Activated CD8-positive, alpha-beta memory T cell treated with anti-CD3 and anti-CD28 coated beads for 36 hours (primary cell): ENCODE data around the gene USF3. TPM values are rescaled to one million over a fixed set of nuclear protein-coding genes. Genes with fewer than 3 reads are reported as not detected.

Source experiments
- CTCF ChIA-PET: fragments of 350-600 bp; sonication (Branson Sonifier 250); formaldehyde crosslinking; loops from one replicate; lab custom pipeline; 2021; ENCODE audit warnings: antibody characterized with exemption; lab: Charles Lee
- POLR2A ChIA-PET: fragments of 350-600 bp; sonication (Branson Sonifier 250); formaldehyde crosslinking; loops from one replicate; lab custom pipeline; 2021; ENCODE audit warnings: antibody characterized with exemption; lab: Charles Lee
- total RNA-seq, 2 experiments: library from RNA; stranded (reverse); gene quantifications; one replicate each; pipeline ENCODE4 v1.2.3, GENCODE V29; 2021

The USF3 gene
- total RNA-seq, result 10 to 100 TPM; 12.4 to 12.6 TPM

DNA sequence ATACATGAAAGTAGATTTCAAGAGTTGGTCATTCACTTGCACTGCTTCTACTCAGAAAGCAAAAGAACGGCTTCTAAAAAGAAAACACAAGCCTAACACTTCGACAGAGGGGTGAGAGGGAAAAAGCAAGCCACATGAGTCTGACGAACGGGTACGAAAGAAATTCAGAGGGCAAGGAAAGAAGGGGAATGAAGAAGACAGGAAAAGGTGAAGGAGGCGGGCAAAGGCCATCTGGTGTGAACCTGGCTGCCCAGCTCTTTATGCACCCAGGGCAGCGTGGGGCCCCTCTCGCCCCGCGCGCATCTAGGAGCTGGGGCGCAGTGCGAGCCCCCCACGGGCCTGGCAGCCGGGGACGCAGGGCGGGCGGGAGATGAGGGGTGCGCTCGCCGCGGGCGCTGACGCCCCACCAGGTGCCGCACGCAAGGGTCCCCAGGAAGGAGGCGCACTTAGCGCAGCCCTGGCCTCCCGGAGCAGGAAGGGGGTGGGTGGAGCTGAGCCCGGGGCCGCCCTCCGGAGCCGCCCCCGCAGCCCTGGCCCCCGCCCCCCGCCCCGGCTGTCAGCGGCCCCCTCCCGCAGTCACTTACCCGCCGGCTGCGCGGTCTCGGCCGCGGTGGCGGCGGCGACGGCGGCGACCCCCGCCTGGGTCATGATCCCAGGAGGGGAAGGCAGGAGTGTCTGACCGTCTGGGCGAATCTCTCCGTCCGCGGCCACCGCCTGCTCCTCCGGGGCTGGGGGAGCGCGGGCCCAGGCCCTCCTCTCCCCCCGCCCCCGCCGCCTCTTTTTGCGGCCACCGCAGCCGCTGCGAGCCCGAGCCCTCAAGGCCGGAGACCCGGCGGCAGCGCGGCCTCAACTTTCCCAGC, at the start of gene USF3:
Gene USF3, minus strand, starts transcription at position 857 of the 860 bp plus-strand sequence. CDS start 21,764 bp downstream, outside the sequence.
- CTCF ChIA-PET, result interaction anchor here (1.2 to 1.6 kb wide), 2 partner anchors 17 to 50 kb away, joined by 3 to 4 read pairs; partner anchors contain the start of gene NAA50
- POLR2A ChIA-PET, result interaction anchor here (0.8 to 2.6 kb wide), 4 partner anchors 22 to 181 kb away, joined by 3 to 12 read pairs (median 4); partner anchors contain the start of genes ATP6V1A and SPICE1

- ChIA-PET CTCF (interaction anchor here (0.6 to 1.8 kb wide), 6 partner anchors 9 to 1916 kb away, joined by 3 to 7 read pairs (median 3); partner anchors contain the start of gene USF3), POLR2A (interaction anchor here (1.6 kb wide), 1 partner anchor 50 kb away, joined by 12 read pairs; the partner anchor contains the start of gene USF3)
Measured at GRCh38 chr3:113745756-113746547, 49.5 kb upstream of the USF3 start, which contains the start of gene NAA50. NAA50 (minus strand) TSS chr3:113746249; CDS start chr3:113745949, 300 bp downstream.

- CTCF ChIA-PET, result interaction anchor here (0.7 to 1.3 kb wide), 5 partner anchors 9 to 230 kb away, joined by 3 read pairs; no protein-coding TSS in a partner anchor
- POLR2A ChIA-PET, result interaction anchor here (0.8 to 1.0 kb wide), 2 partner anchors 9 to 49 kb away, joined by 4 to 5 read pairs; partner anchors contain the start of gene USF3
Measured at GRCh38 chr3:113744941-113745755, 48.7 kb upstream of the USF3 start.

- ChIA-PET POLR2A (no interaction called here), CTCF (no interaction called here)
Measured at GRCh38 chr3:113743006-113743630, 46.7 kb upstream of the USF3 start.

- ChIA-PET CTCF (interaction anchor here (1.0 kb wide), 1 partner anchor 97 kb away, joined by 6 read pairs; the partner anchor contains the start of gene GRAMD1C), POLR2A (no interaction called here)
Measured at GRCh38 chr3:113741620-113742019, 45.2 kb upstream of the USF3 start.

DNA sequence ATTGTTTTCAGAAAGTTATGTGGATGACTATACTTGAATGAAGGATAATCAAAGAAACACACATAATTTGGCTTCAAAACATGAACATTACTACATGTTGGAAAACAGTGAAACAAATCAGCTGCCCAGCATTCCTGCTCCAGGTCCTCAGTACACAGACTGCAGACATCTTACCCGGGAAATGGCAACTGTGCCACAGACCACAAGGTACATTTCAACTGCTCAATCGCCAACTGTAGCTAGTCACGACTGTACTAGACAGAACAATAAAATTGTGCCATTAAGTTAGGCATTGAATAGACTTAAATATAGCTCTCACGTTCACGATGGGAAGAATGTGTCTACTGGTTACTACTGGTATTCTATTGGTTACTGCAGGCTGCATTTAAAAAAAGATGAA, 44.6 kb upstream of the USF3 start:
- CTCF ChIA-PET, result interaction anchor here (1.0 kb wide), 1 partner anchor 97 kb away, joined by 6 read pairs; the partner anchor contains the start of gene GRAMD1C
- POLR2A ChIA-PET, result no interaction called here

- ChIA-PET CTCF (interaction anchor here (0.6 to 2.0 kb wide), 7 partner anchors 9 to 108 kb away, joined by 3 to 8 read pairs (median 4); partner anchors contain the start of genes ATP6V1A and NAA50), POLR2A (interaction anchor here (0.6 to 1.4 kb wide), 2 partner anchors 8 to 181 kb away, joined by 4 to 7 read pairs; no protein-coding TSS in a partner anchor)
Measured at GRCh38 chr3:113736548-113737089, 40.2 kb upstream of the USF3 start.

DNA sequence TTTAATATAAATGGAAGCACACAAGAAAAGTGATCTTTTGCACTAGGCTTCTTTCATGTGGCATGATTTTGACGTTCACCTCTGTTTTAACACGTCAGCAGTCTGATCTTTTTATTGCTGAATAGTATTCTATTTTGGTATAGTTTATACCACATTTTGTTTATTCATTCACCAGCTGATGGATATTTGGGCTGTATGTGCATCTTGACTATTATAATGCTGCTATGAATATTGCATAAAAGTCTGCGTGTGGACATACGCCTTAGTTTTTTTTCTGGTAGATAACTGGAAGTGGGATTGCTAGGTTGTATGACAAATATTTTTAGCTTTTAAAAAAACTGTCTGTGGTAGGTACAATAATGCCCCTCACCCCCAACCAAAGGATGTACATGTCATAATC, 35.3 kb upstream of the USF3 start:
- POLR2A ChIA-PET, result no interaction called here
- CTCF ChIA-PET, result no interaction called here

GRCh38 chr3:113730550-113730949, 34.1 kb upstream of the USF3 start:
- ChIA-PET CTCF (interaction anchor here (0.6 kb wide), 1 partner anchor 15 kb away, joined by 3 read pairs; no protein-coding TSS in a partner anchor), POLR2A (no interaction called here)

GRCh38 chr3:113728661-113729060, 32.2 kb upstream of the USF3 start:
- CTCF ChIA-PET, result no interaction called here
- POLR2A ChIA-PET, result no interaction called here

DNA sequence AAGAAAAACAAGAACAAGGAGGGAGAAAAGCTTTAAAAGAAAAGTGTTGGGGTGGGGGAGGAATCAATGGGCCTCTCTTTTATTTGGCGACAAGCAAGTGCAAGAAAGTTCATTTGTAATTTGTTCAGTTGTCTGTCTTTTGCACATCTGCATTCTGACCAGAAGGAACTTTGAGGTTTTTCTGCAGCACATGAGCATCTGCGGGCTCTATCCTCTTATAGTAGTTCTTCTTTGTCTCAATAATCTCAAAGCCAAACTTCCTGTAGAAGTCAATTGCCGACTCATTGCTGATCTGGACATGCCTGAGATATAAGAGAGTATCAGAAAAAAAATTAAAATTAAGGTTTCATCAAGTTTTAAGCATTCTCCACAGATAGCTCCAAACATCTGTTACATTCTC, 25.2 kb upstream of the USF3 start:
- POLR2A ChIA-PET, result no interaction called here
- CTCF ChIA-PET, result interaction anchor here (0.6 kb wide), 1 partner anchor 1139 kb away, joined by 4 read pairs; no protein-coding TSS in a partner anchor

- ChIA-PET POLR2A (no interaction called here), CTCF (no interaction called here)
Measured at GRCh38 chr3:113719758-113720157, 23.3 kb upstream of the USF3 start.

- CTCF ChIA-PET, result no interaction called here
- POLR2A ChIA-PET, result no interaction called here
Measured at GRCh38 chr3:113719294-113719693, 22.9 kb upstream of the USF3 start.

DNA sequence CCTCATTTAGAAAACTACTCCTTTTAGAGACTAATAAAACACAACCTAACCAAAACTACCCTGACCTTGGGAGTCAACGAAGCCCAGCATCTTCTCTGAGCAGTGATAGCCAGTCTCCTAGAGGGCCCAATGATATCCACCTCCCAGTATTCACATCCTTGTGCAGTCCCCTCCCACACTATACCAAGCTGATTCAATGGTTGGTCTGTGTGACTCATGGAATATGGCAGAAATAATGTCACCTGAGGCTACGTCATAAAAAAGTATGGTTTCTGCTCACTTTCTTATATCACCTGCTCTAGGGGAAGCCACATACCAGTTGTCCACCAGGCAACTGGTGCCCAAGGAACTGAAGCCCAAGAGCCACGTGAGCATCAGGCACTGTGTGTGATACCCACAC, 21.4 kb upstream of the USF3 start:
- POLR2A ChIA-PET, result interaction anchor here (1.1 kb wide), 1 partner anchor 22 kb away, joined by 3 read pairs; no protein-coding TSS in a partner anchor
- CTCF ChIA-PET, result interaction anchor here (2.4 kb wide), 1 partner anchor 18 kb away, joined by 8 read pairs; no protein-coding TSS in a partner anchor

GRCh38 chr3:113717308-113717707, 20.9 kb upstream of the USF3 start:
- ChIA-PET POLR2A (no interaction called here), CTCF (interaction anchor here (2.4 kb wide), 1 partner anchor 19 kb away, joined by 8 read pairs; no protein-coding TSS in a partner anchor)

DNA sequence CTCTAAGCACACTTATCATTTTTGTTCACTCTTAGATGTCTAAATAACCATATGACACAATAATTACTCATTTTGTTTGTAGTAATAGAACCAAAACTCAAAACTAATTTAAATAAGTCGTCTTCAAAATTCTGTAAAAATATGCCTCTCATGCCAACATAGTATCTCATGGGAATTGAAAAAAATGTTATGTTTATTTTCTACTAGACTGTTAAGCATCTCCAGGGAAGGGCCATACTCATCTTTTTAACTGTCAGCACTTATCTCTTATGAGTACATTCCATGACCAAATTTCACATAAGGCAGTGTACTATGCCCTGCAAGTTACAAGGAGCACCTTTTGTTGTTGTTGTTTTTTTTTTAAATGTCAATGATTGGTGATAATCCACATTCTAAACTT, 18.3 kb upstream of the USF3 start:
- POLR2A ChIA-PET, result no interaction called here

DNA sequence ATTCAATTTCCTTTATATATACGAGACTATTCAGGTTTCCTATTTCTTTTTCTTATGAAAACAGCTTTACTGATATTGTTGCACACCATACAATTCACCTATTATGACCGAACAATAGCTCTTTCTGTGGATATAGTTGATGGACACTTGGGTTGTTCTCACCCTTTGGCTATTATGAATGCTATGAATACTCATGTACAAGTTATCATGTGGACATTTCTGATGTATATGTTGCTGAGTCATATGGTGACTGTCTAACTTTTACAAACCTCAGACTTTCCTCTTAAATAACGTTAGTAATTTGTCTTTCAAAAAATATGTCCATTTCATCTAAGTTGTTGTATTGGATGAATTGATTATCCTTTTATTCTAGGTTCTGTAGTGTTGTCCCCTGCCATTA, 15.7 kb upstream of the USF3 start:
- ChIA-PET POLR2A (no interaction called here), CTCF (no interaction called here)

More for the DNA sequence above, 18.3 kb upstream of the USF3 start:
- CTCF ChIA-PET, result interaction anchor here (0.6 kb wide), 1 partner anchor 127 kb away, joined by 3 read pairs; no protein-coding TSS in a partner anchor
